Neuron (in vitro differentiated cells): ENCODE data around the gene DDX42.
"Not testable (repeated sequence)": the region's sequence is repeated elsewhere in the genome, so short reads cannot be mapped to it uniquely, and the experiment has no call there.

ENCODE experiments used
- H2AFZ ChIP-seq: one replicate; pipeline ENCODE4 v1.6.1; 2013; ENCODE audit warnings: low read depth, mild to moderate bottlenecking, inconsistent platforms, low read length, moderate library complexity
- H3K27me3 ChIP-seq: one replicate; pipeline ENCODE4 v1.6.1; 2013; ENCODE audit warnings: low read length; ENCODE audit not compliant: insufficient read depth
- H3K36me3 ChIP-seq: one replicate; pipeline ENCODE4 v1.6.1; 2013; ENCODE audit warnings: low read length; ENCODE audit not compliant: insufficient read depth
- H3K4me1 ChIP-seq: one replicate; pipeline ENCODE4 v1.6.1; 2013; ENCODE audit warnings: low read length; ENCODE audit not compliant: insufficient read depth
- H3K4me3 ChIP-seq: 2 replicates; pipeline ENCODE4 v1.5.1; 2013; ENCODE audit warnings: mild to moderate bottlenecking, low read length, moderate library complexity
- H3K9me3 ChIP-seq: one replicate; pipeline ENCODE4 v1.6.1; 2013; ENCODE audit warnings: low read length

The DDX42 gene

GRCh38 chr17:63790057-63790456 lies 16.1 kb downstream of the DDX42 start:
- Histone ChIP-seq H3K27me3 (no peaks in the 10 kb centered on the region), H2AFZ (no peak overlapping the region), H3K9me3 (no peaks in the 10 kb centered on the region), H3K36me3 (peaks cover 84% of the 10 kb centered on the region), H3K4me1 (no peaks in the 10 kb centered on the region), H3K4me3 (no peak overlapping the region)

GRCh38 chr17:63792055-63792729 lies 18.2 kb downstream of the DDX42 start:
- peaks cover 87% of the 10 kb centered on the region for H3K36me3 ChIP-seq
- H3K27me3 ChIP-seq, result no peaks in the 10 kb centered on the region
- no peak overlapping the region for H3K4me3 ChIP-seq
- no peaks in the 10 kb centered on the region for H3K4me1 ChIP-seq
- no peaks in the 10 kb centered on the region for H3K9me3 ChIP-seq
- no peak overlapping the region for H2AFZ ChIP-seq

GRCh38 chr17:63796375-63796774 lies 22.4 kb downstream of the DDX42 start:
- H3K4me1 ChIP-seq, H3K27me3 ChIP-seq, H2AFZ ChIP-seq, H3K9me3 ChIP-seq, H3K4me3 ChIP-seq: not testable (repeated sequence)
- H3K36me3 ChIP-seq, result peaks cover 90% of the 10 kb centered on the region

- peaks cover 89% of the 10 kb centered on the region for H3K36me3 ChIP-seq
- H3K4me1 ChIP-seq, result no peaks in the 10 kb centered on the region
- no peaks in the 10 kb centered on the region for H3K9me3 ChIP-seq
- no peak overlapping the region for H2AFZ ChIP-seq
- no peaks in the 10 kb centered on the region for H3K27me3 ChIP-seq
- no peak overlapping the region for H3K4me3 ChIP-seq
Observed at GRCh38 chr17:63798572-63799106, 24.7 kb downstream of the DDX42 start.

- no peaks in the 10 kb centered on the region for H3K27me3 ChIP-seq
- H2AFZ ChIP-seq, result no peak overlapping the region
- H3K4me3 ChIP-seq, result no peak overlapping the region
- peaks cover 87% of the 10 kb centered on the region for H3K36me3 ChIP-seq
- H3K9me3 ChIP-seq, result no peaks in the 10 kb centered on the region
- no peaks in the 10 kb centered on the region for H3K4me1 ChIP-seq
Observed at GRCh38 chr17:63800783-63801182, 26.8 kb downstream of the DDX42 start.

GRCh38 chr17:63804328-63804727 lies 30.4 kb downstream of the DDX42 start:
- peaks cover 86% of the 10 kb centered on the region for H3K36me3 ChIP-seq
- no peak overlapping the region for H3K4me3 ChIP-seq
- no peaks in the 10 kb centered on the region for H3K4me1 ChIP-seq
- H3K27me3 ChIP-seq, result no peaks in the 10 kb centered on the region
- no peaks in the 10 kb centered on the region for H3K9me3 ChIP-seq
- H2AFZ ChIP-seq, result no peak overlapping the region

- no peaks in the 10 kb centered on the region for H3K9me3 ChIP-seq
- peaks cover 86% of the 10 kb centered on the region for H3K36me3 ChIP-seq
- H3K4me1 ChIP-seq, result no peaks in the 10 kb centered on the region
- no peak overlapping the region for H3K4me3 ChIP-seq
- no peaks in the 10 kb centered on the region for H3K27me3 ChIP-seq
- H2AFZ ChIP-seq, result no peak overlapping the region
Observed at GRCh38 chr17:63805591-63805990, 31.6 kb downstream of the DDX42 start.

GRCh38 chr17:63809970-63810369 lies 36.0 kb downstream of the DDX42 start:
- no peaks in the 10 kb centered on the region for H3K27me3 ChIP-seq
- H3K4me3 ChIP-seq, result no peak overlapping the region
- peaks cover 94% of the 10 kb centered on the region for H3K36me3 ChIP-seq
- no peaks in the 10 kb centered on the region for H3K4me1 ChIP-seq
- H3K9me3 ChIP-seq, result no peaks in the 10 kb centered on the region
- no peak overlapping the region for H2AFZ ChIP-seq

- Histone ChIP-seq H3K27me3 (no peaks in the 10 kb centered on the region), H3K4me1 (no peaks in the 10 kb centered on the region), H2AFZ (no peak overlapping the region), H3K9me3 (no peaks in the 10 kb centered on the region), H3K36me3 (peaks cover 95% of the 10 kb centered on the region), H3K4me3 (no peak overlapping the region)
Observed at GRCh38 chr17:63816123-63816522, 42.2 kb downstream of the DDX42 start.

- H3K4me3 ChIP-seq, result no peak overlapping the region
- H3K27me3 ChIP-seq, result no peaks in the 10 kb centered on the region
- peaks cover 95% of the 10 kb centered on the region for H3K36me3 ChIP-seq
Observed at GRCh38 chr17:63816669-63817068, 42.7 kb downstream of the DDX42 start.

GRCh38 chr17:63817736-63818385 lies 43.9 kb downstream of the DDX42 start:
- Histone ChIP-seq H2AFZ (no peak overlapping the region), H3K36me3 (peaks cover 97% of the 10 kb centered on the region), H3K27me3 (no peaks in the 10 kb centered on the region), H3K9me3 (no peaks in the 10 kb centered on the region), H3K4me3 (no peak overlapping the region), H3K4me1 (no peaks in the 10 kb centered on the region)

More at GRCh38 chr17:63816669-63817068, 42.7 kb downstream of the DDX42 start:
- Histone ChIP-seq H3K9me3 (no peaks in the 10 kb centered on the region), H3K4me1 (no peaks in the 10 kb centered on the region), H2AFZ (no peak overlapping the region)

GRCh38 chr17:63819131-63819530 lies 45.2 kb downstream of the DDX42 start:
- Histone ChIP-seq H2AFZ (no peak overlapping the region), H3K4me1 (no peaks in the 10 kb centered on the region), H3K4me3 (no peak overlapping the region), H3K9me3 (no peaks in the 10 kb centered on the region), H3K27me3 (no peaks in the 10 kb centered on the region), H3K36me3 (peaks cover 94% of the 10 kb centered on the region)

- H3K9me3 ChIP-seq, result no peaks in the 10 kb centered on the region
- no peak overlapping the region for H3K4me3 ChIP-seq
- no peaks in the 10 kb centered on the region for H3K4me1 ChIP-seq
- H2AFZ ChIP-seq, result no peak overlapping the region
- H3K36me3 ChIP-seq, result peaks cover 94% of the 10 kb centered on the region
- no peaks in the 10 kb centered on the region for H3K27me3 ChIP-seq
Observed at GRCh38 chr17:63819585-63820537, 45.9 kb downstream of the DDX42 start.
